UCSD-AML1 (cell line): Measurements from ENCODE around the gene MTOR.
A peak's percentile ranks its signal among the peaks of the same experiment; 100 is the strongest.
"Not testable (repeated sequence)": the region's sequence is repeated elsewhere in the genome, so short reads cannot be mapped to it uniquely, and the experiment has no call there.

Experiments
- DNase-seq: peaks from one replicate; lab custom pipeline; 2025; ENCODE audit not compliant: unreplicated experiment; lab: John Stamatoyannopoulos, UW

MTOR gene

DNA sequence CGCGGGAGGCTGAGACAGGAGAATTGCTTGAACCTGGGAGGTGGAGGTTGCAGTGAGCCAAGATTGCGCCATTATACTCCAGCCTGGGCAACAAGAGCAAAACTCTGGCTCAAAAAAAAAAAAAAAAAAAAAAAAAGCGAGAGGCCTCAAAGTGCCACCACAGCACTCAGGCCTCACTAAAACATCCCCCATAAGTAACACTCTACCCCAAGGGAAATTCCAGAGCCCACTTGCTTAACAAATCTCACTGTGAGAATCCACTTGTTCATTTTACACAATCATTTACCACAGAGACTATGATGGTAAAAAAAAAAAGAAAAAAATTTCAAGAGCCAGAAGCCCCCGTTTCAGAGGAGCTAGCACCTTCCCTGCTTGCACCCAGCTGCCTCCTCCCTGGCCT is 136.4 kb downstream of the MTOR start:
- DNase-seq: no peak

GRCh38 chr1:11124965-11125364 is 137.4 kb downstream of the MTOR start:
- DNase-seq: no peak

DNA sequence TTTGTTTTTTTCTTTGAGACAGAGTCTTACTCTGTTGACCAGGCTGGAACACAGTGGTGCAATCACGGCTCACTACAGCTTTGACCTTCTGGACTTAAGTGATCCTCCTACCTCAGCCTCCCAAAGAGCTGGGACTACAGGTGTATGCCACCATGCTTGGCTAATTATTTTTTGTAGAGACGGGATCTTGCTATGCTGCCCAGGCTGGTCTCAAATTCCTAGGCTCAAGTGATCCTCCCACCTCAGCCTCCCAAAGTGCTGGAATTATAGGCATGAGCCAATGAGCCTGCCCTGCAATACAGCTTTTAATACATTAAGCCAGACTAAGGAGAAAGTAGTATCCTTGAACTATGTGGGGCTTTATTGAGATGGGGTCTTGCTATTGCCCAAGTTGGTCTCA is 146.0 kb downstream of the MTOR start:
- DNase-seq: no peak

DNA sequence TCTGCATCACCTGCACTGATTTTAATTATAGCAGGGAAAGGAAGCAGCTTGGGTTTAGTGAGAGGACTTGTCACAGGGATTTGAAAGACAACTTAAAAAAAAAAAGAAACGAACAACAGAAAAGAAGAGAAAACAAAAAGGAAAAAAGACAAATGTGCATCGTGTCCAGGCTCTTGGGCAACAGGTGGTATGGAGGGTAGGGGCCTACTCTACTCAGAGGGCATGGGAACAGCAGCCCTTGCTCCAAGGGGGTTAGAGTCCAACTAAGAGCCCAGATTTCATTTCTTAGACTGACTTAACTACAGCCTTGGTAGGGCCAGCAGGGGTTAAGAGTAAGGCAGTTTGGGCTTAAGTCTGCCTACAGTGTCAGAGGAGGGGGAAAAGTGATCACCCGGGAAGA is 147.4 kb downstream of the MTOR start:
- no peak for DNase-seq

GRCh38 chr1:11109047-11109760 is 153.1 kb downstream of the MTOR start:
- no peak for DNase-seq

DNA sequence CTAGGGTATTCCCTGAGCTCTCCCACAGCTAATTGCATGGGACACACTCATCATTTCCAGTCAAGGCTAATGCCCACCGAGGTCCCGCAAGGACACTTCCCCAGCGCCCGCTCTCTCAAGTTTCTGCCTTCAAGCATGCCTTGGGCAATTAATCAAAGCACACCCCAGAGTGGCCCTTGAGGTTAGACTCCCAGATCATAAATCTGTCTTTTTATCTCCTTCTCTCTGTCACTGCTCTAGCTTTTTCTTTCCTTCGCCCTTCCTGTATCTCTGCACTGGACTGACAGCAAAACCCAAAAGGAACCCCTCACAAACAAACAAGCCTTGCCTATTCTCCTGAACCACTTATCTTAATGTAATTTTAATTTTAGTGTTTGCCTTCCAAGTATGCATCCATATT is 154.8 kb downstream of the MTOR start:
- no peak for DNase-seq

- DNase-seq: no peak
These were observed 156.8 kb downstream of the MTOR start for GRCh38 chr1:11105586-11105985.

DNA sequence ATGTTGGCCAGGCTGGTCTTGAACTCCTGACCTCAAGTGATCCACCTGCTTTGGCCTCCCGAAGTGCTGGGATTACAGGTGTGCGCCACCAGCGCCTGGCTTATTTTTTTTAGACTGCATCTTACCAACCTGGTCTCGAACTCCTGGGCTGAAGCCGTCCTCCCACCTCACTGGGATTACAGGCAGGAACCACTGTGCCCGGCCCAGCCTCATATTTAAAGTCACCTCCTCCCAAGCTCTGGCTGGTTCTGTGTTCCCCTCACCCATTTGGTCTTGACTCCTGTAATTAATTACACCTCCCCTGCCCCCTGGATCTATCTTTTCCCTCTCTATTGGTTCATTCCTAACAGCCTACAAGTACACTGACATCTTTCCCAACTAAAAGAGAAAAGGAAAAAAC is 161.0 kb downstream of the MTOR start:
- no peak for DNase-seq

GRCh38 chr1:11100806-11101205 is 161.5 kb downstream of the MTOR start:
- not testable (repeated sequence) for DNase-seq

- DNase-seq: no peak
These were observed 162.2 kb downstream of the MTOR start for GRCh38 chr1:11100149-11100493.

- peak; percentile 90 for DNase-seq
These were observed 162.8 kb downstream of the MTOR start, which contains the start of gene EXOSC10 for GRCh38 chr1:11099310-11100148. EXOSC10 (minus strand) TSS chr1:11099869; CDS start chr1:11099831, 38 bp downstream.

- DNase-seq: no peak
These were observed 163.4 kb downstream of the MTOR start for GRCh38 chr1:11098931-11099309.

- not testable (repeated sequence) for DNase-seq
These were observed 178.6 kb downstream of the MTOR start for GRCh38 chr1:11083784-11084183.

DNA sequence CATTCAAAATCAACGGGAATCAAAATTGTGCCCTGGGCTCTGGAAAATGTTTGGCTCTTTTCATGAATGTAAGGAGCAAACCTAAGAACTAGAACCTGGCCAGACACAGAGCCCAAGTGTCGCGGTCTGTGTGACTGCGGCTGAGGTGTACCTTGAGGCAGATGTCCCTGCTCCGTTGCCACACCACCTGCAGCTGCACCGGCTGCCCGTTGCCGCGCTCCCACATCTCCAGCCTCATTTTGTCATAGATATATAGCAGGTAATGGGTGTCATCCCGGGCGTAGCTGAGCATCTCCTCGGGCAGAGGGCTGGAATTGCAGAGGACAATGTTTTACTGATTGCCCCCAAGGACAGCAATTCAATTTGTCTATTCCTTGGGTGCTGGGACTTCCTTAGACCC is 181.4 kb downstream of the MTOR start:
- DNase-seq: no peak

- no peak for DNase-seq
These were observed 183.7 kb downstream of the MTOR start for GRCh38 chr1:11078631-11079030.

GRCh38 chr1:11073398-11073797 is 189.0 kb downstream of the MTOR start:
- DNase-seq: not testable (repeated sequence)

GRCh38 chr1:11072216-11072917 is 190.0 kb downstream of the MTOR start:
- DNase-seq: no peak

DNA sequence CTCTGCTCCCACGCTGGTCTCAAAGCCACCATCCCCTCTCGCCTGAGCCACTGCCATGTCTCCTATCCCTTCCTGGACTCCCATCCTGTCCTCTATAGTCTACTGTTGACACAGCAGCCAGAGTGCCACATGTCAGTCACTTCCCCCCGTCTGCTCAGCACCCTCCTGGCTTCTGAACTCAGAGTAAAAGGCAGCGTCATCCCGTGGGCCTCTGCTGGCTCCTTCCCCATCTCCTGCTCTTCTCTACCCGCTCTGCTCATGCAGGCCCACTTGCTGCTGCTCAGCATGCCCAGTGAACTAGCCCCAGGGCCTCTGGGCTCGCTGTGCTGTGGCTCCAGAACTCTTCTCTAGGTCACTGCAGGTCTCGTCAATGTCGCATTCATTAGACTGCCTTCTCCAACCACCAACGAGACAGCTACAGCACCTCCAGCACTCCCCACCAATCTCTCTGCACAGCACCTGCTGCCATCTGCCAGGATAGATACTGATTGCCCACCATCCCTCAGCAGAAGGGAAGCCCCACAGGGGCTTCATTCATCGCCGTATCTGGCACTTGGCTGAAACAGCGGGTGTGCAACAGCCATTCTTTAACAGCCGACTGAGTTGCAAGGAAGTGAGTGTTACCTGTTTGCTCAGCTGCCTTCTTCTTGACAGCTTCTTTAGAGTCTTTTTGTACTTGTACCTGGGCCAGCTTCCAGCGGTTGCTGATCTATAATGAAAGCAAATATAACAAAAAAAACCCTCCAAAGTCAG is 190.7 kb downstream of the MTOR start:
- DNase-seq: no peak

DNA sequence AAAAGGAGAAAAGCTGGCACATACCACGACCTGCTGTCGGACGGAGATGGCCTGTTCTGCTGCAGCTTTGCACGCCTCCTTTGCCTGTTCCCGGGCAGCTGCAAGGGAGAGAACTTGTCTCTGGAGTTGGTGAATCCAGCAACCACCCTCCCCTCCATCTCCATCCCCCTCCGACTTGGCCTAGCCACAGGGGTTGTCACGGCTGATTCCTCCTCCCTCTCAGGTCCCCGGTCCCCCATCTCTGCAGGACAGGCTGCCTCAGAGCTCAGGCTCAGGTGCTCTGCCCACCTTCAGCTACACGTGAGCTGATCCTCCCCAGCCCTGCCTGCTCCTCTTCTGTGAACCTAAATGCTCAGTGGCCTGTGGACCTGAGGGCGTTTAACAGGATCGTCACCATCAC is 191.5 kb downstream of the MTOR start:
- no peak for DNase-seq

DNA sequence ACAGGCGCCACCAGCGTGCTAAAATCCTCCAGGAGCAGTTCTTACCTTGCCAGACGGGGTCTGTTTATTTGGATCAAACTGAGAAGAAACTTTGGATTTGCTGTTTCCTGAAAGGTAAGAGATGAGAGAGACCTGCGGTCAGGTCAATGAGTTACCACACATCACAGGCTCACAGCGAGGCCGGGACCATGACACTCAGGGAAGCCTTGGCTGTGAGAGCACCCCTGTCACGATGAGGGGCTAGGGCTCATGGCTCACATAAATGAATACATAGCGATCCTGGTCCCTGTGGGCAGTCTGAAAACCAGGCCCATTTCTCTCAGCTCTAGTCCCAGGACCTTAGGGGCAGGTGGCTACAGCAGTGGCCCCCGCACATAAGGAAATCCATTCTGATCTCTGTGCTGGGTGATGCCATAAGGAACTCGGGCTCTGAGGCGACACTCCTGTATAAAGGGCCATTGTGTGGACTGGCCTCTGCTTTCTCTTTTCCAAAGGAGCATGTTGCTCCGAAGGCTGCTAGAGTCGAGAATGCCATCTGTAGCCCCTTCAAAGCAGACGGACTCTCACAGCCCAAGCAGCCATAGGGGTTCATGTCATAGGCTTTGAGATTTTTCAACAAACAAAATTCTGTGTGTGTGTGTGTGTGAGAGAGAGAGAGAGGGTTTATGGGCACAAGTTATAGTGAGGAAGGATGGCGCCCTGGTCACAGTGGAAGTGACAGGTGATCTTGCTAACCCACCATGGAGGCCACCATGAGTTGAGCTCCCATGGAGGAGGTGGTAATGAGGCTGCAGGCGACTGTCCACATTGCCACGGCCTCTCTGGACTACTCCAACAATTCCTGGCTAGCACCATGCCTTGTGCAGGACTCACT is 193.5 kb downstream of the MTOR start:
- no peak for DNase-seq
